AG10803 (cell line): ENCODE results near the gene SLC7A1.

ENCODE experiments used
- DNase-seq: peaks from one replicate; pipeline ENCODE4 v3.0.0; 2010; ENCODE audit warnings: low read depth
- H3K4me3 ChIP-seq: 2 replicates; pipeline ENCODE4 v1.5.1; 2011; ENCODE audit warnings: mild to moderate bottlenecking, low read length, control low read depth
- CTCF ChIP-seq: conservative IDR thresholded peaks from 2 replicates; pipeline ENCODE4 v1.5.1; 2011; ENCODE audit warnings: mild to moderate bottlenecking, low read length, control low read depth, inconsistent platforms

The SLC7A1 gene

GRCh38 chr13:29594710-29595379, 643 bp downstream of the SLC7A1 start:
- DNase-seq, result peak; percentile 72
- TF ChIP-seq CTCF, result no peak
- H3K4me3 ChIP-seq, result peak overlapping the region; percentile 90

GRCh38 chr13:29594303-29594709, 1.2 kb downstream of the SLC7A1 start:
- peak overlapping the region; percentile 90 for H3K4me3 ChIP-seq
- no peak for TF ChIP-seq CTCF
- peak; percentile 88 for DNase-seq

- DNase-seq, result no peak
- peak overlapping the region; percentile 90 for H3K4me3 ChIP-seq
- no peak for TF ChIP-seq CTCF
These were observed 1.7 kb downstream of the SLC7A1 start for GRCh38 chr13:29593605-29594297.

- DNase-seq, result peak; percentile 53
- peak overlapping the region; percentile 29 for H3K4me3 ChIP-seq
- no peak for TF ChIP-seq CTCF
These were observed 4.2 kb downstream of the SLC7A1 start for GRCh38 chr13:29591310-29591709.

GRCh38 chr13:29589967-29590366, 5.5 kb downstream of the SLC7A1 start:
- H3K4me3 ChIP-seq, result peak overlapping the region; percentile 12
- DNase-seq, result no peak
- peak; percentile 12 for TF ChIP-seq CTCF

- TF ChIP-seq CTCF, result no peak
- no peak overlapping the region for H3K4me3 ChIP-seq
- DNase-seq, result peak; percentile 59
These were observed 6.3 kb downstream of the SLC7A1 start for GRCh38 chr13:29589234-29589633.

GRCh38 chr13:29587645-29588044, 7.8 kb downstream of the SLC7A1 start:
- no peak for DNase-seq
- no peak for TF ChIP-seq CTCF
- H3K4me3 ChIP-seq, result no peak overlapping the region
